ENCODE results near the gene DEXI. TPM values are rescaled to one million over a fixed set of nuclear protein-coding genes. Genes with fewer than 3 reads are reported as not detected.

DEXI gene
- total and polyA plus RNA-seq, 7 experiments from 2014 or later, result 13.2 to 83.5 (median 38.0) TPM

- intact Hi-C loops (cut with micrococcal nuclease), result loop anchor here in 1 of 2 donors (2.0 kb wide), 1 partner anchor 63 kb away; the partner anchor contains the start of gene DEXI
- Histone ChIP-seq H3K27me3 (ENCODE audit: control insufficient read depth in 2 of 2, insufficient read depth in 2 of 2, low read length in 2 of 2) (peaks cover 0 to 4% of the 10 kb centered on the region in 2 donors), H3K4me1 (ENCODE audit: control insufficient read depth in 2 of 2, insufficient read depth in 2 of 2, low read length in 2 of 2) (peaks cover 0 to 49% of the 10 kb centered on the region in 2 donors), H3K4me3 (ENCODE audit: low read length) (peak overlapping the region; percentile 47), H3K36me3 (ENCODE audit: control insufficient read depth in 2 of 3, insufficient read depth in 3 of 3, low read length in 3 of 3) (no peaks in the 10 kb centered on the region), H3K9me3 (ENCODE audit: control insufficient read depth in 2 of 3, low read length in 3 of 3) (no peaks in the 10 kb centered on the region), H3K27ac (ENCODE audit: low read depth, low read length) (no peak overlapping the region)
- POLR2A ChIA-PET, result no interaction called here
- Mint-ChIP-seq H3K27ac (peak overlapping the region in 1 of 9 donors; percentile 18), H3K4me3 (peak overlapping the region; percentile 32 to 95 (median 84)), H3K36me3 (peaks cover 0 to 18% (median 0%) of the 10 kb centered on the region in 5 donors), H3K27me3 (peaks cover 50 to 60% (median 57%) of the 10 kb centered on the region in 5 donors), H3K4me1 (peaks cover 29 to 65% (median 41%) of the 10 kb centered on the region in 7 donors), H3K9me3 (no peaks in the 10 kb centered on the region)
- DNase-seq, result no peak
- ATAC-seq, result no peak
- CTCF ChIA-PET, result no interaction called here
Observed at GRCh38 chr16:10879681-10880589, 62.3 kb downstream of the DEXI start.

Other genes with a start within 250 kb of the DEXI start
- gene TEKT5, start 247.5 kb downstream of the DEXI start, total RNA-seq, result not detected
- under 1 TPM in 1 of 2 donors, not detected in 1; 0.68 TPM for gene TEKT5, start 247.5 kb downstream of the DEXI start, polyA plus RNA-seq
- gene NUBP1, start 198.6 kb downstream of the DEXI start, total RNA-seq, result 10 to 100 TPM; 24.0 to 30.0 (median 25.5) TPM
- 10 to 100 TPM; 32.7 to 48.3 TPM for gene NUBP1, start 198.6 kb downstream of the DEXI start, polyA plus RNA-seq
- under 1 TPM in 1 of 5 experiments, not detected in 4; 0.10 TPM for gene TVP23A, start 123.7 kb downstream of the DEXI start, total RNA-seq
- under 1 TPM; 0.15 to 0.17 TPM for gene TVP23A, start 123.7 kb downstream of the DEXI start, polyA plus RNA-seq
- gene CIITA, start 65.3 kb downstream of the DEXI start, total RNA-seq, result 10 to 100 TPM in 2 of 5 experiments, 1 to 10 TPM in 3; 1.0 to 72.1 (median 6.7) TPM
- gene CIITA, start 65.3 kb downstream of the DEXI start, polyA plus RNA-seq, result under 1 TPM; 0.12 to 0.27 TPM
- 10 to 100 TPM; 28.2 to 38.2 (median 34.0) TPM for gene CLEC16A, start 2.1 kb upstream of the DEXI start, total RNA-seq
- gene CLEC16A, start 2.1 kb upstream of the DEXI start, polyA plus RNA-seq, result 10 to 100 TPM; 14.7 to 25.6 TPM

Data from naive thymus-derived CD4-positive, alpha-beta T cell (primary cell).